Mesenchymal stem cell (in vitro differentiated cells and primary cell): ENCODE data around the gene ADAMTS14.
A peak's percentile ranks its signal among the peaks of the same experiment; 100 is the strongest.

Source experiments
- DNase-seq: peaks from one replicate; pipeline ENCODE4 v3.0.0-alpha.2; 2013
- H2AFZ ChIP-seq: one replicate; pipeline ENCODE4 v1.6.1; 2013; ENCODE audit warnings: low read depth, mild to moderate bottlenecking, control low read depth, inconsistent platforms, low read length, moderate library complexity
- H2AK5ac ChIP-seq: 2 replicates; pipeline ENCODE4 v1.6.1; 2013; ENCODE audit warnings: low read length, moderate library complexity, mild to moderate bottlenecking, inconsistent platforms; ENCODE audit not compliant: severe bottlenecking
- H2BK120ac ChIP-seq: one replicate; pipeline ENCODE4 v1.6.1; 2013; ENCODE audit warnings: low read depth, mild to moderate bottlenecking, inconsistent platforms, low read length, moderate library complexity
- H2BK12ac ChIP-seq, 2 experiments: one replicate each; pipeline ENCODE4 v1.6.1; 2013; ENCODE audit warnings: inconsistent platforms in 2 of 2, low read length in 2 of 2, mild to moderate bottlenecking in 2 of 2, moderate library complexity in 2 of 2, control low read depth in 1 of 2
- H2BK15ac ChIP-seq: one replicate; pipeline ENCODE4 v1.6.1; 2013; ENCODE audit warnings: mild to moderate bottlenecking, low read depth, inconsistent platforms; ENCODE audit not compliant: poor library complexity, severe bottlenecking
- H2BK5ac ChIP-seq: 2 replicates; pipeline ENCODE4 v1.6.1; 2013; ENCODE audit warnings: low read depth, mild to moderate bottlenecking, low read length, control low read depth, inconsistent platforms; ENCODE audit not compliant: poor library complexity, severe bottlenecking
- H3K14ac ChIP-seq, 2 experiments: one replicate each; pipeline ENCODE4 v1.6.1; 2013; ENCODE audit warnings: inconsistent platforms in 2 of 2, low read length in 2 of 2, control low read depth in 1 of 2, mild to moderate bottlenecking in 1 of 2, moderate library complexity in 1 of 2
- H3K18ac ChIP-seq, 2 experiments: one replicate each; pipeline ENCODE4 v1.6.1; 2013; ENCODE audit warnings: inconsistent platforms in 2 of 2, low read length in 2 of 2, control low read depth in 1 of 2, low read depth in 1 of 2, mild to moderate bottlenecking in 1 of 2
- H3K23ac ChIP-seq, 2 experiments: one replicate each; pipeline ENCODE4 v1.6.1; 2013; ENCODE audit warnings: inconsistent platforms in 2 of 2, low read length in 2 of 2, mild to moderate bottlenecking in 2 of 2, moderate library complexity in 2 of 2, control low read depth in 1 of 2
- H3K27ac ChIP-seq: 2 replicates; pipeline ENCODE4 v1.5.1; 2013; ENCODE audit warnings: mild to moderate bottlenecking, moderate library complexity, low read length, control low read depth, inconsistent platforms; ENCODE audit not compliant: poor library complexity, severe bottlenecking
- H3K27me3 ChIP-seq, 2 experiments: 2 replicates each; pipeline versions ENCODE4 v1.6.1 to v1.7.0; 2013; ENCODE audit warnings: low read length in 2 of 2, mild to moderate bottlenecking in 2 of 2, moderate library complexity in 2 of 2, control low read depth in 1 of 2, inconsistent platforms in 1 of 2; ENCODE audit not compliant: control insufficient read depth in 1 of 2, insufficient read depth in 1 of 2
- H3K36me3 ChIP-seq, 2 experiments: 2 replicates each; pipeline versions ENCODE4 v1.6.1 to v1.7.0; 2013; ENCODE audit warnings: low read length in 2 of 2, control low read depth in 1 of 2, inconsistent platforms in 1 of 2, low read depth in 1 of 2, mild to moderate bottlenecking in 1 of 2; ENCODE audit not compliant: insufficient read depth in 2 of 2, control insufficient read depth in 1 of 2
- H3K4ac ChIP-seq, 2 experiments: one replicate each; pipeline ENCODE4 v1.6.1; 2013; ENCODE audit warnings: inconsistent platforms in 2 of 2, low read length in 2 of 2, mild to moderate bottlenecking in 2 of 2, moderate library complexity in 2 of 2, control low read depth in 1 of 2, low read depth in 1 of 2
- H3K4me1 ChIP-seq: 2 replicates; pipeline ENCODE4 v1.6.1; 2013; ENCODE audit warnings: low read depth, low read length, control low read depth; ENCODE audit not compliant: control insufficient read depth, insufficient read depth
- H3K4me2 ChIP-seq: 2 replicates; pipeline ENCODE4 v1.6.1; 2013; ENCODE audit warnings: low read length, mild to moderate bottlenecking, inconsistent platforms; ENCODE audit not compliant: poor library complexity, severe bottlenecking
- H3K4me3 ChIP-seq, 2 experiments: 2 replicates each; pipeline versions ENCODE4 v1.5.1 to v1.7.0; 2013; ENCODE audit warnings: low read length in 2 of 2, mild to moderate bottlenecking in 2 of 2, control low read depth in 1 of 2, low read depth in 1 of 2; ENCODE audit not compliant: insufficient read depth in 1 of 2
- H3K79me1 ChIP-seq: replicated peaks from 2 replicates; pipeline ENCODE4 v1.6.1; 2013; ENCODE audit warnings: mild to moderate bottlenecking, control low read depth, low read length, inconsistent platforms; ENCODE audit not compliant: poor library complexity, severe bottlenecking
- H3K9ac ChIP-seq: 2 replicates; pipeline ENCODE4 v1.7.0; 2013; ENCODE audit warnings: mild to moderate bottlenecking, low read length, moderate library complexity
- H3K9me3 ChIP-seq: 2 replicates; pipeline ENCODE4 v1.7.0; 2013; ENCODE audit warnings: mild to moderate bottlenecking, low read length; ENCODE audit not compliant: control insufficient read depth
- H4K8ac ChIP-seq: one replicate; pipeline ENCODE4 v1.6.1; 2013; ENCODE audit warnings: inconsistent platforms, mild to moderate bottlenecking, low read length, moderate library complexity
- H4K91ac ChIP-seq: one replicate; pipeline ENCODE4 v1.6.1; 2013; ENCODE audit warnings: mild to moderate bottlenecking, low read length, inconsistent platforms
- WGBS: methylation state at CpG from one replicate; pipeline ENCODE4 v1.1.7; 2013; ENCODE audit warnings: mixed read lengths; 5-methylcytosine and 5-hydroxymethylcytosine counted together

ADAMTS14 gene

DNA sequence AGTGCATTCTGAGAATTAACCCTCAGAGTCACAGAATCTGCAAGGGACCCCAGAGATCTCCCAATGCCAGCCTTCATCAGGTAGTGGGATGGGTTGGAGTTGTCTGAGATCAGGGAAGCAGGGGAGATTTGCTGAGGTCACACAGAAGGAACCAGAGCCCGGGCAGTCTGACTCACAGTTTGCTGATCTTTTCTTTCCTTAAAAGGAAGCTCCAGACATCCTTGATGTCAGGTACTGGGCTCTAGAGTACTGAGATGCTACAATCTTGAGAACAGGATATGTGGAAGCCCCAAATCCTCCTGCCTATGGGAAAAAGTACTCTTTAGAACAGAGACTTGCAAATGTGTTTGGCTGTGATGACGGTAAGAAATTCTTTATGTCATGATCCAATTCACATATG, 112.2 kb downstream of the ADAMTS14 start:
- H3K9me3 ChIP-seq, result no peaks in the 10 kb centered on the region
- H3K27me3 ChIP-seq, result peaks cover 22 to 28% of the 10 kb centered on the region in 2 experiments
- DNase-seq, result no peak
- no peak overlapping the region for H3K9ac ChIP-seq
- H3K18ac ChIP-seq, result no peak overlapping the region
- H2BK15ac ChIP-seq, result no peak overlapping the region
- no peak overlapping the region for H3K23ac ChIP-seq
- no peak overlapping the region for H2AK5ac ChIP-seq
- H4K91ac ChIP-seq, result no peak overlapping the region
- no peak overlapping the region for H4K8ac ChIP-seq
- no peak overlapping the region for H3K4ac ChIP-seq
- no peak overlapping the region for H2BK12ac ChIP-seq
- no peaks in the 10 kb centered on the region for H3K36me3 ChIP-seq
- H3K14ac ChIP-seq, result no peak overlapping the region
- no peak overlapping the region for H2BK120ac ChIP-seq
- WGBS, result 29% methylated on average over 1 of the region's 2 CpGs
- H3K4me2 ChIP-seq, result no peak overlapping the region
- no peak overlapping the region for H2AFZ ChIP-seq
- no peak overlapping the region for H2BK5ac ChIP-seq
- no peaks in the 10 kb centered on the region for H3K79me1 ChIP-seq
- peaks cover 2% of the 10 kb centered on the region for H3K4me1 ChIP-seq
- H3K27ac ChIP-seq, result no peak overlapping the region
- H3K4me3 ChIP-seq, result no peak overlapping the region

DNA sequence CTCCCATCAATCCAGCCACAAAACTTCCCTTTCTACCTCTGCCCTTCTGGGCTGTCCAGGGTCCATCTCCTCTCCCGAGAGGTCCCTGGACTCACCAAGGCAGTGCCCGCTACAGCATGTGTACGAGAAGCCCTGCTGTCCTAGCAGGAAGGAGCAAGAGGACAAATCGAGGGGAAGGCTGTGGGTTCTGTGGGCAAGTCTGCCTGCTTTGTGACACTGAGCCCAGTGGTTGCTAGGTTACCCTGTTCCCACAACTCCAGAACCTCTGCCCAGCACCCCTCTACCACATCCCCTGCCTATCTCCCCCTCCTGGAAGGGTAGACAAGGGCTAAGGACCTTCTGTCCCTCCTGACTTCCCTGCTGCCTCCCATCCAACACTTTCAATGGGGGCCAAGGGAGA, 112.9 kb downstream of the ADAMTS14 start, which contains the start of gene TBATA:
Gene TBATA, minus strand, starts transcription at position 188 of the 400 bp plus-strand sequence. CDS start 1,998 bp downstream, outside the sequence.
- WGBS, result 90% methylated on average over 2 of the region's 4 CpGs
- Histone ChIP-seq H4K91ac (no peak within 1 kb of the TSS), H3K4ac (no peak within 1 kb of the TSS)

DNA sequence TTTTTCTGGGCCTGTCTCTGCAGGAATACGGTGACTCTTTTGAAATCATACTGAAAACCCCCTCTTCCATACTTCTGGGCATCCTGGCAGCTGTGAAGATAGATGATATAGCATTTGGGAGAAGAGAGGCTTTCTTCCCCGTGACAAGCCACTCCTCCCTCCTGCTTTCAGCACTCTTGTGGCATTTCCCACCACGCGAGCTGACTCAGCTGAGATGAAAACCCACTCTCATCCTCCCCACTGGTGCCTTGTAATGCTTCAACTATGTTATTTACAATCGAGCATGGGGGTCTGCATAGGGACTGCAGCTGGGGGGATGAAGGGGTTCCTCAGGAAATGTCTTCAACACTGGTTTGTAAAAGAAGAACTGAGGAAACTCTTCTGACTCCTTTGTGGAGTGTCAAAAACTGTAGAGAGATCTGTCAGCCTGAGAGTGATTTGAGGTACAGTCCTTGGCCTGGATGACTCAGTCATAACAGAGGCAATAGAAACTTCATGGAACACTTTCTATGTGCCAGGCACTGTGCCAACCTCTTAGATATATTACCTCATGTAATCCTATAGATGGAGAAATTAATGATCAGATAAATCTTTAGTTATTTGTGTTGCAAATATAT, 114.6 kb downstream of the ADAMTS14 start:
- Histone ChIP-seq H3K4ac (no peak overlapping the region), H4K91ac (no peak overlapping the region), H3K27ac (no peak overlapping the region), H3K4me1 (peaks cover 2% of the 10 kb centered on the region), H3K4me3 (no peak overlapping the region), H3K79me1 (no peaks in the 10 kb centered on the region), H3K18ac (no peak overlapping the region), H3K14ac (no peak overlapping the region), H3K9me3 (no peaks in the 10 kb centered on the region), H3K4me2 (no peak overlapping the region), H2AFZ (no peak overlapping the region), H3K36me3 (no peaks in the 10 kb centered on the region), H3K23ac (no peak overlapping the region), H3K9ac (no peak overlapping the region), H2BK120ac (no peak overlapping the region), H2BK5ac (no peak overlapping the region), H3K27me3 (peaks cover 20 to 24% of the 10 kb centered on the region in 2 experiments), H2BK12ac (no peak overlapping the region), H2AK5ac (no peak overlapping the region), H4K8ac (no peak overlapping the region), H2BK15ac (no peak overlapping the region)
- DNase-seq, result peak; percentile 27
- WGBS, result 33% methylated on average over 4 of the region's 5 CpGs

More for the DNA sequence above, 112.9 kb downstream of the ADAMTS14 start, which contains the start of gene TBATA:
- no peak within 1 kb of the TSS for H2BK120ac ChIP-seq
- no peak within 1 kb of the TSS for H3K27ac ChIP-seq
- no peak within 1 kb of the TSS for H2BK15ac ChIP-seq
- H3K79me1 ChIP-seq, result no peaks in the 10 kb centered on the region
- no peak for DNase-seq
- peaks cover 2% of the 10 kb centered on the region for H3K4me1 ChIP-seq
- H3K9me3 ChIP-seq, result no peaks in the 10 kb centered on the region
- no peak within 1 kb of the TSS for H2BK12ac ChIP-seq
- H3K27me3 ChIP-seq, result peaks cover 22 to 28% of the 10 kb centered on the region in 2 experiments
- no peaks in the 10 kb centered on the region for H3K36me3 ChIP-seq
- H3K18ac ChIP-seq, result no peak within 1 kb of the TSS
- no peak within 1 kb of the TSS for H3K4me3 ChIP-seq
- peak within 1 kb of the TSS in 1 of 2 experiments; percentile 21 for H3K23ac ChIP-seq
- no peak within 1 kb of the TSS for H3K9ac ChIP-seq
- H3K14ac ChIP-seq, result peak within 1 kb of the TSS in 1 of 2 experiments; percentile 64
- H2AK5ac ChIP-seq, result peak within 1 kb of the TSS; percentile 65
- H2BK5ac ChIP-seq, result no peak within 1 kb of the TSS
- no peak within 1 kb of the TSS for H3K4me2 ChIP-seq
- no peak within 1 kb of the TSS for H2AFZ ChIP-seq
- H4K8ac ChIP-seq, result no peak within 1 kb of the TSS

DNA sequence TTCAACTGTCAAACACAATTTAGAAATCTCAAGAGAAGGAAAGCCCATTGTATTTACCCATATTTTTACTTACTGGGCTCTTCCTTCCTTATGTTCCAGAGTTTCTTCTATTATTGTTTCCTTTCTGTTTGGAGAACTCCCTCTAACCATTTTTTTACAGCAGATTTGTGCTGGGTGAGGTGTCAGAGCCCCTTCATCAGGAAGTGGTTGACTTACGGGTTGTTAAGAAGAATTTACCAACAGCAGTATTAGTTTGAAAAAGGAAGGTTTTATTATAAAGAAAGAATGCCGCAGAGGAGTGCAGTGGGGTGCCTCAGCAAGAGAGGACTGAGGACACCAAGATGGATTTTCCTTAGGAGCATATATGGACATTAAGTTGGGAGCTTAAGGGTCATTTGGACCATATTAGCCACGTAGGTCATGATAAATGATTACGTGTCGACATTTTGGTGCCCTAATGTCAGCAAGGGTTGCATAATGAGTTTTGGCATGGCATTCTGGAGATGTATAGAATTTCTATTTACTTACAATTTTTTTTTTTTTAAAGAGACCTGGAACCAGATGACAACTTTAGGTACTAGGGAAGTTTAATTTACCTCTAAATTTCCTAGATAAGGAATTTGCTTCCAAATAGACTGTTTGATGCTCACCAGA, 119.2 kb downstream of the ADAMTS14 start:
- Histone ChIP-seq H4K91ac (no peak overlapping the region), H3K4me2 (no peak overlapping the region), H3K14ac (no peak overlapping the region), H3K36me3 (no peaks in the 10 kb centered on the region), H3K27ac (no peak overlapping the region), H2BK12ac (no peak overlapping the region), H2BK5ac (no peak overlapping the region), H3K9me3 (peaks cover under 1% of the 10 kb centered on the region), H2AK5ac (no peak overlapping the region), H3K18ac (no peak overlapping the region), H3K79me1 (no peaks in the 10 kb centered on the region), H2AFZ (no peak overlapping the region), H3K4me1 (peaks cover 2% of the 10 kb centered on the region), H3K4me3 (no peak overlapping the region), H2BK120ac (no peak overlapping the region), H3K23ac (no peak overlapping the region), H4K8ac (no peak overlapping the region), H3K9ac (no peak overlapping the region), H2BK15ac (no peak overlapping the region), H3K4ac (no peak overlapping the region), H3K27me3 (peaks cover 11 to 27% of the 10 kb centered on the region in 2 experiments)
- 83% methylated on average over 3 of the region's 5 CpGs for WGBS
- no peak for DNase-seq
